GM12875 (cell line): ENCODE measurements around the gene CENPO.

Experiments
- H3K4me3 ChIP-seq: one replicate; pipeline ENCODE4 v1.5.1; 2011; ENCODE audit warnings: low read depth, low read length, control low read depth
- CTCF ChIP-seq: IDR thresholded peaks from 2 replicates; pipeline ENCODE4 v1.5.1; 2011; ENCODE audit warnings: low read depth, mild to moderate bottlenecking, control low read depth, inconsistent platforms, low read length, moderate library complexity, borderline replicate concordance; ENCODE audit not compliant: insufficient read depth

Gene CENPO

GRCh38 chr2:24845691-24846090 is 52.5 kb downstream of the CENPO start:
- TF ChIP-seq CTCF, result no peak
- H3K4me3 ChIP-seq, result no peak overlapping the region

DNA sequence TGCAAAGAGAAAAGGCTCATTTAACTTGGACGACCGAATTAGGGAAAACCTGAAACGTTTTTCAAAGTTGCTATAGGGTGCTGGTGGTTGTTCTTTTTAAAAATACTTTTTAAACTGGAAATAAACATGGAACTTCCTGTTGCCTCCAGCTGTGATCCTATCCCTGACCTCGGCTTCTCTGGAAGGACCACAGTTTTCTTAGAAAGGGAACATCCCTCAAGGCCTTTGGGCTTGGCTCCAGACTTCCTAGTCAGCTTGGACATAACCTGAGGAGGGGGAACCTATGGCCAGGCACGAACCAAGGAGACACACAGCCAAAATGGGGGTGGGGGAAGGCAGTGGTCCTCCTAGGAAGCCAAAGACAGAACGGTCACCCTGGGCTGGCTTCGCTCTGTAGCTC is 57.7 kb downstream of the CENPO start:
- no peak overlapping the region for H3K4me3 ChIP-seq
- TF ChIP-seq CTCF, result no peak

DNA sequence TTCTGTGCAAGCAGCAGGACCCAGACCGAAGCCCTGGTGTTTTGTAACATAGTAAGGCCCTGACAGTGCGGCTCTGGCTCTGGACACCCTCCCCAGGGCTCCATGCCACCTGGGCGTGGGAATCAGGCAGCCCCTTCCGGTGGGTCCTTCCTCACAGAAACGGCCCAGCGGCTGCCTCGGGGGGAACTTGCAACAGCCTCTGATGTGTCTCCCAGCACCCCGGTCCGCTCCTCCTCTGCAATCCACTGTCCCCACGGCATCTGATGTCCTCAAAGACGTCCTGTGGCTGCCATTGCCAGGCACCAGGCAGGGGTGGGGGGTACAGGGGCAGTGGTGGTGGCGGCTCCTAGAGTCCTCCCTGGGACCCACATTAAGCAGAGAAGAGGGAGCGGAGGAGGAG is 58.8 kb downstream of the CENPO start:
- TF ChIP-seq CTCF, result no peak
- H3K4me3 ChIP-seq, result no peak overlapping the region

DNA sequence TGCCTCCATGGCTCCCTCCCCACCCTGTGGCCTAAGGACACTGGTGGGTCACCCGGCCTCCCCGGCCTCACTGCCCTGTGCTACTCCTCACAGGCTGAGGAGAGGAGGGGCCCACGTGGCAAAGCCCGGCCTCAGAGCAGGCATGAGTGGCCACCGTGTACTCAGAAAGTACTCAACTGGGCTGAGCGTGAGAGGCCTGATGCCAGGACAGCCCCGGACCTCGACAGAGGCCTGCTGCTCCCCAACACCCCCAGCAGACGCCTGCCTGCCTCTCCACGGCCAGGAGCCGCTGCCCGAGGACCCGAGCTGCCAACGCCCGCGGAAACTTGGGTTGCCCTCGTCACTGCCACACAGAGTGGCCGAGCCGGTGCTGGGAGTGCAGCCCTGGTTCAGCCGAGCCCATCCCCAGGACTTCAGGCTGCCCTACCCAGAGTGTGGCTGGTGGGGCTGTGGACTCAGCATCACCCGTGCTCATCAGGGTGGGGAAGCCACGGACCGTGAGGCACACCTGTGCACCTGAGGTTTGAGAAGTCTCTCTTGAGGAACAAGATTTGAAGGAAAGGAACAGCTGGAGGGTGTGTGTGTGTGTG is 59.3 kb downstream of the CENPO start:
- no peak for TF ChIP-seq CTCF
- H3K4me3 ChIP-seq, result no peak overlapping the region

DNA sequence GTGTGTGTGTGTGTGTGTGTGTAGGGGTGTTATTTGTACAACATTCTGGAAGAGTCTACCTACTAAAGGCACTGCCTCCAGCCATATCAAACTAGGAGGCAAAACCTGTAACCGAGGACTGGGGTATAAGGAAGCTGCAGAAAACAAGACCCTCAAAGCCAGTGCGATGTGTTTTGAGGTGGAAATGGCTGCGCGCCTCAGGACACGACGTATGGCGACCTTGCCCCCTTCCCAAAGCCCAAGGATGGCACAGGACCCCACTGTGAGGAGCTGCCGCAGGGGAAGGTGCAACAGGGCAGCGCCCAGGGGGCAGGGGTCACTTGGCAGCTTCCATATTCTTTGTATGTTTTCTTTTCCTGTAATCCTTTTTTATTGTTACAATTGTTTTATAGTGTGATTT is 59.8 kb downstream of the CENPO start:
- no peak overlapping the region for H3K4me3 ChIP-seq
- TF ChIP-seq CTCF, result no peak

DNA sequence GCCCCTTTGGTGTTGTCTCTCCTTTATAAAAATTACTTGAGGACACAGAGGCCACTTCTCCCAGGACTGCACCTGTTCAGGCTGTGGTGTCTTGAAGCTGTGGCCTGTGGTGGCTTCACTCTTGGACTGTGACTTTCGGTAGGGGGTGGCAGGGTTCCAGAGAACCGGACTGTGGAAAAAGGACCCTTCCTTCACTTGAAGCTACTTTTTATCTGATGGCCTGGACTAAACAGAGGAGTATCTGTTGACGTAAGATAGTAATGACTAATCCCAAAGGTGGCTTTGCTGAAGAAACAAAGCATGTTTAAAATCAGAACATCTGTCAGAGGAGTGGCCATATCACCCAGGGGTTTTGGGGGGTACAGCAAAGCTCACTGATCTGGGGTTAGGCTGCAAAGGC is 60.8 kb downstream of the CENPO start:
- no peak overlapping the region for H3K4me3 ChIP-seq
- TF ChIP-seq CTCF, result no peak

DNA sequence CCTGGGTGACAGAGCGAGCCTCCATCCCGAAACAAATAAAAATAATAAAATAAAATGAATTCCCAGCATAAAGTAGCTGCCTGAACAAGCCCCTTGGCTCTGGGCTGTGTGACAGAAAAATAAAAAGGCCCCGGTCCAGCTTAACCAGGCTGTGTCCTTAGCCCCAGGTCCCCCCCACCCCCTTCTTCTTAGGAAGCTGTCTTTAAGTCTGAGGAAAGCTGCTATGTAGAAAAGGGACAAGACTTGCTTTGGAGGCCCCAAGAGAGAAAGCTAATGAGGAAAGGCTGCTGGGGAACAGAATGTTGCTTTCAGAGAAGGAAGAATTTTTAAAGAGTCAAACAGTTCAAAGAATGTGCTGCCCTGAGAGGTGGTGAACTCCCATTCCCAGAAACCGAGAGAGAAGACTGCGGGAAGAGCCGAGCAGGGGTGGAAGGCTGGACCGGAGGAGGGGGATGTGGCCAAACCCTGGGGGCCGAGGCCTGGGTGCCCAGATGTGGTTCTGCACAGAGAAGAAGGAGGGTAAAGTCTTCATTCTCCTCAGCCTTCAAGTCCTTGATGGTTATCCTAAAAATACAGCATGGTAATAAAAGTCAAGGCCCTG is 61.9 kb downstream of the CENPO start:
- no peak overlapping the region for H3K4me3 ChIP-seq
- TF ChIP-seq CTCF, result no peak
